Measurements from ENCODE around the gene GRSF1. TPM values are rescaled to one million over a fixed set of nuclear protein-coding genes. Genes with fewer than 3 reads are reported as not detected.

The GRSF1 gene
- total RNA-seq, 1 donor from 2014 or later: 112 TPM

DNA sequence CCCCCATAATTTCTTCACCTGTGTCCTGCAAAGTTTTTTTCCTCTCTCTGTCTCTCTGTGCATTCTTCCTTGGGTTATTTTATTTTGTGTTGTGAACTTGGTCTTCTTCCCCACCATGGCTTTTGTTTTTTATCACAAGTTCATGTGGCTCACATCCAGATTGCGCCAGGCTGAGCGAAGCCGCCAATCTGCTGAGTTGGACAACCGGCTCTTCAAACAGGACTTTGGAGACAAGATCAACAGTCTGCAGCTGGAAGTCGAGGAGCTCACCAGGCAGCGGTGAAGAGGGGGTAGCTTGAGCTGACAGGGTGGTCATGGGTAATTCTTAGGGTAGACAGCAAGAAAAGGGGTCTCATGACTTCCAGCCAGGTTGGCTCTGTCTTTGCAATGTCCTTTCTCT lies 46.1 kb downstream of the GRSF1 start:
- Histone ChIP-seq H3K4me3 (ENCODE audit: insufficient read depth, low read depth, low read length) (no peak overlapping the region), H3K36me3 (ENCODE audit: insufficient read depth, low read length) (peaks cover 27% of the 10 kb centered on the region), H3K9me3 (ENCODE audit: insufficient read depth, low read depth, low read length) (no peaks in the 10 kb centered on the region), H3K27ac (ENCODE audit: low read depth, low read length) (no peak overlapping the region), H3K27me3 (ENCODE audit: insufficient read depth, low read length) (no peaks in the 10 kb centered on the region), H3K4me1 (ENCODE audit: insufficient read depth, low read length) (no peaks in the 10 kb centered on the region), H3K9ac (ENCODE audit: low read length) (no peak overlapping the region), H4K20me1 (ENCODE audit: insufficient read depth, low read length) (no peaks in the 10 kb centered on the region), H3K79me2 (ENCODE audit: insufficient read depth, low read length) (no peaks in the 10 kb centered on the region), H2AFZ (ENCODE audit: low read depth, low read length) (no peak overlapping the region), H3K4me2 (ENCODE audit: low read length) (no peak overlapping the region)
- Mint-ChIP-seq H3K4me1 (ENCODE audit: low read depth, unreplicated experiment) (no peaks in the 10 kb centered on the region), H3K27me3 (ENCODE audit: low read depth, unreplicated experiment) (no peaks in the 10 kb centered on the region), H3K36me3 (ENCODE audit: low read depth, unreplicated experiment) (peaks cover 8% of the 10 kb centered on the region), H3K4me3 (ENCODE audit: unreplicated experiment) (no peak overlapping the region), H3K9me3 (ENCODE audit: unreplicated experiment) (no peaks in the 10 kb centered on the region), H3K27ac (ENCODE audit: unreplicated experiment) (no peak overlapping the region)
- DNase-seq (ENCODE audit: low read depth): no peak
- TF ChIP-seq EZH2 (IDR thresholded peaks at IDR 0.05; ENCODE audit: insufficient read depth, low read length): no peak
- TF ChIP-seq, protein P1, sequence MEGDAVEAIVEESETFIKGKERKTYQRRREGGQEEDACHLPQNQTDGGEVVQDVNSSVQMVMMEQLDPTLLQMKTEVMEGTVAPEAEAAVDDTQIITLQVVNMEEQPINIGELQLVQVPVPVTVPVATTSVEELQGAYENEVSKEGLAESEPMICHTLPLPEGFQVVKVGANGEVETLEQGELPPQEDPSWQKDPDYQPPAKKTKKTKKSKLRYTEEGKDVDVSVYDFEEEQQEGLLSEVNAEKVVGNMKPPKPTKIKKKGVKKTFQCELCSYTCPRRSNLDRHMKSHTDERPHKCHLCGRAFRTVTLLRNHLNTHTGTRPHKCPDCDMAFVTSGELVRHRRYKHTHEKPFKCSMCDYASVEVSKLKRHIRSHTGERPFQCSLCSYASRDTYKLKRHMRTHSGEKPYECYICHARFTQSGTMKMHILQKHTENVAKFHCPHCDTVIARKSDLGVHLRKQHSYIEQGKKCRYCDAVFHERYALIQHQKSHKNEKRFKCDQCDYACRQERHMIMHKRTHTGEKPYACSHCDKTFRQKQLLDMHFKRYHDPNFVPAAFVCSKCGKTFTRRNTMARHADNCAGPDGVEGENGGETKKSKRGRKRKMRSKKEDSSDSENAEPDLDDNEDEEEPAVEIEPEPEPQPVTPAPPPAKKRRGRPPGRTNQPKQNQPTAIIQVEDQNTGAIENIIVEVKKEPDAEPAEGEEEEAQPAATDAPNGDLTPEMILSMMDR (IDR thresholded peaks at IDR 0.05; ENCODE audit: insufficient read depth, low read depth, low read length): no peak
- FAIRE-seq: no peak

DNA sequence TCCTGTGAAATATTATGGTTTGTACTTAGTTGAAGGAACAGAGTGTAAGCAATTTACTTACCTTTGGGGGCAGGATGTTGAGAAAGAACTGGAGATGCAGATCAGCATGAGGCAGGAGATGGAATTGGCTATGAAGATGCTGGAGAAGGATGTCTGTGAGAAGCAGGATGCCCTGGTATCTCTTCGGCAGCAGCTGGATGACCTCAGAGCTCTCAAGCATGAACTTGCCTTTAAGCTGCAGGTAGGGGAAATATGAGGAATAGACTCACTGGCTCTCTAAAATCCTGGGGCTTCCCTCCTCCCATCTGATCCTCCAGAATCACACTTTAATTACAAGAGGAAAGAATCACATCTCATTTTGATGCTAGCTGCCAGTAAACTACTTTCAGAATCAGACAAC lies 51.0 kb downstream of the GRSF1 start:
- no peak overlapping the region for H3K27ac Mint-ChIP-seq (ENCODE audit: unreplicated experiment)
- TF ChIP-seq, protein P1 (IDR thresholded peaks at IDR 0.05; ENCODE audit: insufficient read depth, low read depth, low read length): no peak
- no peak for TF ChIP-seq EZH2 (IDR thresholded peaks at IDR 0.05; ENCODE audit: insufficient read depth, low read length)

DNA sequence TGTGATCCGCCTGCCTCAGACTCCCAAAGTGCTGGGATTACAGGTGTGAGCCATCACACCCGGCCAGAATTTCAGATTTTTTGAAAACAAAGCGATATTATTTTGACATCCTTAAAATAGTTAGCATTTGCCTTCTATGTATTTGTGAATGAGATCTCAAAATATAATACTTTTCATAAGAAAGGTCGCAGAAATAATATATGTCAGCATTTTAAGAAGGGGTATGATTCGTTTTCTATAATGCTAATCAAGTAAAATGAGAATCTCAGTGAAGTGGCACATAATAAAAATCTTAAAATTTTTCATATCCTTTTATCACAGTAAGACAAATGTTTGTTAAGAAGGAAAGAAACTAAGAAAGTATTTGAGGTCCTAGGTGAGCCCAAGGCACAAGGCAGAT lies 52.2 kb downstream of the GRSF1 start:
- TF ChIP-seq EZH2 (IDR thresholded peaks at IDR 0.05; ENCODE audit: insufficient read depth, low read length): no peak
- TF ChIP-seq, protein P1 (IDR thresholded peaks at IDR 0.05; ENCODE audit: insufficient read depth, low read depth, low read length): no peak
- Mint-ChIP-seq H3K4me1 (ENCODE audit: low read depth, unreplicated experiment) (no peaks in the 10 kb centered on the region), H3K9me3 (ENCODE audit: unreplicated experiment) (no peaks in the 10 kb centered on the region), H3K27ac (ENCODE audit: unreplicated experiment) (no peak overlapping the region), H3K27me3 (ENCODE audit: low read depth, unreplicated experiment) (no peaks in the 10 kb centered on the region), H3K36me3 (ENCODE audit: low read depth, unreplicated experiment) (peaks cover 7% of the 10 kb centered on the region), H3K4me3 (ENCODE audit: unreplicated experiment) (no peak overlapping the region)
- Histone ChIP-seq H3K4me2 (ENCODE audit: low read length) (no peak overlapping the region), H3K79me2 (ENCODE audit: insufficient read depth, low read length) (no peaks in the 10 kb centered on the region), H4K20me1 (ENCODE audit: insufficient read depth, low read length) (no peaks in the 10 kb centered on the region), H3K9me3 (ENCODE audit: insufficient read depth, low read depth, low read length) (no peaks in the 10 kb centered on the region), H3K27ac (ENCODE audit: low read depth, low read length) (no peak overlapping the region), H3K9ac (ENCODE audit: low read length) (no peak overlapping the region), H3K27me3 (ENCODE audit: insufficient read depth, low read length) (no peaks in the 10 kb centered on the region), H3K4me1 (ENCODE audit: insufficient read depth, low read length) (no peaks in the 10 kb centered on the region), H3K36me3 (ENCODE audit: insufficient read depth, low read length) (peaks cover 26% of the 10 kb centered on the region), H3K4me3 (ENCODE audit: insufficient read depth, low read depth, low read length) (no peak overlapping the region), H2AFZ (ENCODE audit: low read depth, low read length) (no peak overlapping the region)
- no peak for FAIRE-seq
- no peak for DNase-seq (ENCODE audit: low read depth)

More for the DNA sequence above, 51.0 kb downstream of the GRSF1 start:
- Histone ChIP-seq H3K4me1 (ENCODE audit: insufficient read depth, low read length) (no peaks in the 10 kb centered on the region), H2AFZ (ENCODE audit: low read depth, low read length) (no peak overlapping the region), H3K4me2 (ENCODE audit: low read length) (no peak overlapping the region), H3K4me3 (ENCODE audit: insufficient read depth, low read depth, low read length) (no peak overlapping the region), H3K36me3 (ENCODE audit: insufficient read depth, low read length) (peaks cover 23% of the 10 kb centered on the region), H3K79me2 (ENCODE audit: insufficient read depth, low read length) (no peaks in the 10 kb centered on the region), H3K27ac (ENCODE audit: low read depth, low read length) (no peak overlapping the region), H3K9ac (ENCODE audit: low read length) (no peak overlapping the region), H3K9me3 (ENCODE audit: insufficient read depth, low read depth, low read length) (no peaks in the 10 kb centered on the region), H3K27me3 (ENCODE audit: insufficient read depth, low read length) (no peaks in the 10 kb centered on the region), H4K20me1 (ENCODE audit: insufficient read depth, low read length) (no peaks in the 10 kb centered on the region)
- no peak for FAIRE-seq
- H3K36me3 Mint-ChIP-seq (ENCODE audit: low read depth, unreplicated experiment): peaks cover 7% of the 10 kb centered on the region
- H3K4me1 Mint-ChIP-seq (ENCODE audit: low read depth, unreplicated experiment): no peaks in the 10 kb centered on the region
- DNase-seq (ENCODE audit: low read depth): no peak
- H3K27me3 Mint-ChIP-seq (ENCODE audit: low read depth, unreplicated experiment): no peaks in the 10 kb centered on the region
- no peak overlapping the region for H3K4me3 Mint-ChIP-seq (ENCODE audit: unreplicated experiment)
- H3K9me3 Mint-ChIP-seq (ENCODE audit: unreplicated experiment): no peaks in the 10 kb centered on the region
